K562 (cell line): ENCODE measurements around the gene ATOH8. TPM values are rescaled to one million over a fixed set of nuclear protein-coding genes. Genes with fewer than 3 reads are reported as not detected.

ENCODE experiments used
- ATAC-seq: fragments of 200-7000 bp; cut with Tn5 transposase; 3 replicates; pipeline ENCODE4 v1.9.1; 2020; ENCODE audit warnings: moderate library complexity
- BruUV-seq: library from RNA; stranded (reverse); fragments of 400-500 nt; replicated peaks from 2 replicates; lab custom pipeline; 2021; lab: Mats Ljungman, UMichigan
- CTCF ChIA-PET: fragments of 300-600 bp; formaldehyde crosslinking; extraction: SDS; loops from one replicate; lab custom pipeline; 2021; ENCODE audit warnings: low intra/inter-chr PET ratio; lab: Yijun Ruan, JAX
- POLR2A ChIA-PET: fragments of 300-600, 350-650 bp; sonication (Branson Sonifier 250); formaldehyde crosslinking; extraction: SDS; loops from one replicate; lab custom pipeline; 2021; ENCODE audit warnings: antibody characterized with exemption, inconsistent platforms; lab: Yijun Ruan, JAX
- DNase-seq, 4 experiments: peaks; one replicate each; pipeline versions ENCODE4 v3.0.0 to v3.0.0-alpha.2; 2011 to 2018; ENCODE audit warnings: low spot score in 3 of 4, mixed read lengths in 3 of 4; ENCODE audit errors: extremely low read depth in 1 of 4
- FAIRE-seq: peaks from 2 replicates; lab custom pipeline; 2011; peaks lifted over from hg19 to GRCh38; lab: Jason Lieb, UNC
- H2AFZ ChIP-seq: 2 replicates; pipeline ENCODE4 v1.6.0; 2011; ENCODE audit warnings: low read depth, low read length, control low read depth, inconsistent platforms
- H3K27ac ChIP-seq: fragments of 200-600 bp; 3 replicates; pipeline ENCODE4 v1.8.0; 2011; ENCODE audit warnings: low read depth, mild to moderate bottlenecking, control low read depth, inconsistent platforms, low read length, moderate library complexity, mixed read lengths; ENCODE audit errors: extremely low read depth
- H3K27me3 ChIP-seq, 2 experiments: fragments of 300-600 bp in 1 of 2; 2 replicates in 1 of 2; 3 replicates in 1 of 2; pipeline versions ENCODE4 v1.6.0 to v1.8.0; 2011; ENCODE audit warnings: inconsistent platforms in 2 of 2, low read length in 2 of 2, mild to moderate bottlenecking in 1 of 2, mixed read lengths in 1 of 2, moderate library complexity in 1 of 2; ENCODE audit not compliant: control insufficient read depth in 2 of 2, insufficient read depth in 2 of 2
- H3K36me3 ChIP-seq: fragments of 300-600 bp; 3 replicates; pipeline ENCODE4 v1.8.0; 2011; ENCODE audit warnings: mild to moderate bottlenecking, low read length, inconsistent platforms; ENCODE audit not compliant: control insufficient read depth, insufficient read depth
- H3K4me1 ChIP-seq, 2 experiments: fragments of 200-600 bp in 1 of 2; replicated peaks in 1 of 2; 2 replicates in 1 of 2; 3 replicates in 1 of 2; pipeline versions ENCODE4 v1.5.1 to v1.8.0; 2011; ENCODE audit warnings: inconsistent platforms in 2 of 2, low read length in 2 of 2, mild to moderate bottlenecking in 1 of 2, mixed read lengths in 1 of 2, moderate library complexity in 1 of 2; ENCODE audit not compliant: control insufficient read depth in 2 of 2, insufficient read depth in 2 of 2
- H3K4me2 ChIP-seq: 2 replicates; pipeline ENCODE4 v1.6.1; 2011; ENCODE audit warnings: low read length, control low read depth, inconsistent platforms, mixed read lengths; ENCODE audit not compliant: insufficient read depth
- H3K4me3 ChIP-seq: fragments of 200-600 bp; sonication (generic), shearing (Covaris generic); 2 replicates; pipeline ENCODE4 v1.5.1; 2016; ENCODE audit warnings: control low read depth, inconsistent platforms
- H3K79me2 ChIP-seq: fragments of 200-600 bp; 3 replicates; pipeline ENCODE4 v1.8.0; 2011; ENCODE audit warnings: low read length, inconsistent platforms; ENCODE audit not compliant: control insufficient read depth, insufficient read depth
- H3K9ac ChIP-seq, 2 experiments: 2 replicates each; pipeline versions ENCODE4 v1.6.0 to v1.6.1; 2011; ENCODE audit warnings: low read depth in 2 of 2, low read length in 2 of 2, control low read depth in 1 of 2, inconsistent platforms in 1 of 2, mild to moderate bottlenecking in 1 of 2, mixed read lengths in 1 of 2; ENCODE audit not compliant: insufficient read depth in 1 of 2
- H3K9me1 ChIP-seq: one replicate; pipeline ENCODE4 v1.6.0; 2011; ENCODE audit warnings: inconsistent platforms, mild to moderate bottlenecking, low read length, moderate library complexity; ENCODE audit not compliant: control insufficient read depth, insufficient read depth
- H3K9me3 ChIP-seq: replicated peaks from 2 replicates; pipeline ENCODE4 v1.5.1; 2011; ENCODE audit warnings: low read depth, low read length, inconsistent platforms; ENCODE audit not compliant: control insufficient read depth, insufficient read depth
- H4K20me1 ChIP-seq: replicated peaks from 2 replicates; pipeline ENCODE4 v1.6.1; 2011; ENCODE audit warnings: low read length, inconsistent platforms, mixed read lengths; ENCODE audit not compliant: control insufficient read depth, insufficient read depth
- BACH1 ChIP-seq: fragments of 200-800 bp; sonication (Bioruptor generic); IDR thresholded peaks from 2 replicates; pipeline ENCODE4 v1.6.1; 2016; ENCODE audit warnings: missing genetic modification characterization, missing compliant biosample characterization
- CCAR2 ChIP-seq: fragments of 200-400 bp; formaldehyde crosslinking; IDR thresholded peaks from 2 replicates; pipeline ENCODE4 v1.6.1; 2017; ENCODE audit warnings: mild to moderate bottlenecking, low read depth, low read length
- CCNT2 ChIP-seq: IDR thresholded peaks from 2 replicates; pipeline ENCODE4 v1.6.1; 2011; ENCODE audit warnings: borderline replicate concordance, low read depth, mild to moderate bottlenecking, moderate library complexity, mixed read lengths, low read length; ENCODE audit not compliant: insufficient read length; ENCODE audit errors: extremely low read depth
- CHD2 ChIP-seq: IDR thresholded peaks from 2 replicates; pipeline ENCODE4 v1.6.1; 2011; ENCODE audit warnings: low read depth, low read length
- DIDO1 ChIP-seq: fragments of 450-650 bp; IDR thresholded peaks from 2 replicates; pipeline ENCODE4 v1.6.1; 2016; ENCODE audit warnings: low read depth, missing biosample characterization, missing genetic modification characterization
- EWSR1 ChIP-seq: fragments of 450-650 bp; IDR thresholded peaks from 2 replicates; pipeline ENCODE4 v1.6.1; 2018; ENCODE audit warnings: borderline replicate concordance, mild to moderate bottlenecking, low read depth, moderate library complexity; ENCODE audit not compliant: partially characterized antibody
- LEF1 ChIP-seq: fragments of 450-650 bp; IDR thresholded peaks from 2 replicates; pipeline ENCODE4 v1.6.1; 2016; ENCODE audit warnings: mild to moderate bottlenecking
- MEIS2 ChIP-seq: fragments of 450-650 bp; IDR thresholded peaks from 2 replicates; pipeline ENCODE4 v1.6.1; 2014; ENCODE audit warnings: mild to moderate bottlenecking; ENCODE audit not compliant: partially characterized antibody
- NCOA1 ChIP-seq: fragments of 450-650 bp; IDR thresholded peaks from 2 replicates; pipeline ENCODE4 v1.6.1; 2016; ENCODE audit warnings: low read depth
- RNF2 ChIP-seq: sonication (generic); IDR thresholded peaks from 2 replicates; pipeline ENCODE4 v1.6.1; 2016
- SREBF1 ChIP-seq: fragments of 150-350 bp; IDR thresholded peaks from 2 replicates; pipeline ENCODE4 v1.6.1; 2014; ENCODE audit warnings: antibody characterized with exemption, low read depth, low read length, borderline replicate concordance
- ZC3H4 ChIP-seq: sonication (generic); formaldehyde crosslinking; IDR thresholded peaks from 2 replicates; pipeline ENCODE4 v1.9.0; 2021; ENCODE audit warnings: missing genetic modification reagents, borderline replicate concordance
- ZFP1 ChIP-seq: fragments of 450-650 bp; formaldehyde crosslinking; IDR thresholded peaks from 2 replicates; pipeline ENCODE4 v1.4.0; 2020; ENCODE audit warnings: mild to moderate bottlenecking, mixed read lengths
- ZNF175 ChIP-seq: fragments of 200-800 bp; sonication (Bioruptor generic); IDR thresholded peaks from 2 replicates; pipeline ENCODE4 v1.6.1; 2016; ENCODE audit warnings: low read depth, mild to moderate bottlenecking, missing genetic modification characterization, missing compliant biosample characterization
- ZNF263 ChIP-seq: sonication (generic); formaldehyde crosslinking; IDR thresholded peaks from 2 replicates; pipeline ENCODE4 v1.8.0; 2022; ENCODE audit warnings: mild to moderate bottlenecking, missing genetic modification reagents, borderline replicate concordance
- ZZZ3 ChIP-seq: fragments of 450-650 bp; IDR thresholded peaks from 2 replicates; pipeline ENCODE4 v1.6.1; 2016; ENCODE audit warnings: antibody characterized with exemption, mild to moderate bottlenecking, moderate library complexity
- in situ Hi-C: fragments of 300-500 bp; cut with MboI; formaldehyde crosslinking; loops from 4 replicates; pipeline ENCODE4 v1.15.0; 2018; ENCODE audit warnings: inconsistent platforms, mixed read lengths
- intact Hi-C: fragments of 100-400 bp; cut with micrococcal nuclease; formaldehyde crosslinking; loops from 2 replicates; pipeline ENCODE4 v1.14.2; 2022
- polyA plus RNA-seq, 8 experiments: library from polyadenylated mRNA; depleted of rRNA in 4 of 8; stranded (reverse) in 5 of 8; unstranded in 3 of 8; fragments of >200 nt; fragmentation: Nextera tagmentation in 2 of 8; fragmentation: Illumina TruSeq in 1 of 8; extraction: Ambion mirVana in 2 of 8; extraction: Trizol in 1 of 8; gene quantifications; 2 replicates each; pipeline versions ENCODE4 v1.2.1 to v1.2.3, GENCODE V29; 2011 to 2014; ENCODE audit warnings: inconsistent platforms in 1 of 8, missing spikeins in 1 of 8
- total RNA-seq, 7 experiments: library from RNA; depleted of rRNA in 6 of 7; stranded (reverse); fragments of >200 nt in 6 of 7; fragmentation: Illumina TruSeq in 2 of 7; extraction: Trizol in 2 of 7; gene quantifications; 2 replicates each; pipeline versions ENCODE4 v1.2.1 to v1.2.3, GENCODE V29; 2011 to 2021; ENCODE audit warnings: low replicate concordance in 1 of 7
- TF ChIP-seq, protein P1 (sequence below): IDR thresholded peaks from 3 replicates; pipeline ENCODE4 v1.6.1; 2011; ENCODE audit warnings: borderline replicate concordance, mild to moderate bottlenecking, moderate library complexity; ENCODE audit not compliant: insufficient read length; ENCODE audit errors: extremely low read depth
- TF ChIP-seq, protein P2 (sequence below): fragments of 250-450 bp; sonication (Bioruptor Pico); IDR thresholded peaks from 2 replicates; pipeline ENCODE4 v1.4.0; 2020; ENCODE audit warnings: mild to moderate bottlenecking, moderate library complexity

ATOH8 gene
- total and polyA plus RNA-seq, 9 of the 15 experiments (the other 6 are each of a cell fraction or from before 2014, with no cell fraction given), result not detected

- no peak overlapping the region for H3K27ac ChIP-seq
- no peaks in the 10 kb centered on the region for H3K9me3 ChIP-seq
- no peak overlapping the region for H2AFZ ChIP-seq
- H3K9ac ChIP-seq, result no peak overlapping the region
- no peak overlapping the region for H3K4me2 ChIP-seq
- CTCF ChIA-PET, result no interaction called here
- ATAC-seq (no peak), FAIRE-seq (no peak), DNase-seq (no peak)
- no peaks in the 10 kb centered on the region for H3K36me3 ChIP-seq
- POLR2A ChIA-PET, result no interaction called here
- intact Hi-C loops (no loop called here), in situ Hi-C loops (loop anchor here (5.0 kb wide), 1 partner anchor 77 kb away; no protein-coding TSS in a partner anchor)
- no peaks in the 10 kb centered on the region for H3K9me1 ChIP-seq
- H3K79me2 ChIP-seq, result no peaks in the 10 kb centered on the region
- BruUV-seq, result no TSS peak
- H3K4me3 ChIP-seq, result no peak overlapping the region
- no peaks in the 10 kb centered on the region for H4K20me1 ChIP-seq
- H3K27me3 ChIP-seq, result peaks cover 30 to 59% of the 10 kb centered on the region in 2 experiments
- H3K4me1 ChIP-seq, result no peaks in the 10 kb centered on the region; a peak in 1 of 5 replicates
- TF ChIP-seq SREBF1 (no peak), MEIS2 (no peak), EWSR1 (no peak), BACH1 (tag) (no peak), CCAR2 (no peak), DIDO1 (tag) (no peak), ZFP1 (no peak), ZNF175 (no peak), CHD2 (no peak), CCNT2 (no peak), RNF2 (no peak), NCOA1 (no peak), LEF1 (no peak), ZNF263 (CRISPR knock-in tag) (no peak), ZC3H4 (CRISPR knock-in tag) (no peak), ZZZ3 (no peak)
- TF ChIP-seq, protein P1, sequence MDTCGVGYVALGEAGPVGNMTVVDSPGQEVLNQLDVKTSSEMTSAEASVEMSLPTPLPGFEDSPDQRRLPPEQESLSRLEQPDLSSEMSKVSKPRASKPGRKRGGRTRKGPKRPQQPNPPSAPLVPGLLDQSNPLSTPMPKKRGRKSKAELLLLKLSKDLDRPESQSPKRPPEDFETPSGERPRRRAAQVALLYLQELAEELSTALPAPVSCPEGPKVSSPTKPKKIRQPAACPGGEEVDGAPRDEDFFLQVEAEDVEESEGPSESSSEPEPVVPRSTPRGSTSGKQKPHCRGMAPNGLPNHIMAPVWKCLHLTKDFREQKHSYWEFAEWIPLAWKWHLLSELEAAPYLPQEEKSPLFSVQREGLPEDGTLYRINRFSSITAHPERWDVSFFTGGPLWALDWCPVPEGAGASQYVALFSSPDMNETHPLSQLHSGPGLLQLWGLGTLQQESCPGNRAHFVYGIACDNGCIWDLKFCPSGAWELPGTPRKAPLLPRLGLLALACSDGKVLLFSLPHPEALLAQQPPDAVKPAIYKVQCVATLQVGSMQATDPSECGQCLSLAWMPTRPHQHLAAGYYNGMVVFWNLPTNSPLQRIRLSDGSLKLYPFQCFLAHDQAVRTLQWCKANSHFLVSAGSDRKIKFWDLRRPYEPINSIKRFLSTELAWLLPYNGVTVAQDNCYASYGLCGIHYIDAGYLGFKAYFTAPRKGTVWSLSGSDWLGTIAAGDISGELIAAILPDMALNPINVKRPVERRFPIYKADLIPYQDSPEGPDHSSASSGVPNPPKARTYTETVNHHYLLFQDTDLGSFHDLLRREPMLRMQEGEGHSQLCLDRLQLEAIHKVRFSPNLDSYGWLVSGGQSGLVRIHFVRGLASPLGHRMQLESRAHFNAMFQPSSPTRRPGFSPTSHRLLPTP, result no peak
- TF ChIP-seq, protein P2, sequence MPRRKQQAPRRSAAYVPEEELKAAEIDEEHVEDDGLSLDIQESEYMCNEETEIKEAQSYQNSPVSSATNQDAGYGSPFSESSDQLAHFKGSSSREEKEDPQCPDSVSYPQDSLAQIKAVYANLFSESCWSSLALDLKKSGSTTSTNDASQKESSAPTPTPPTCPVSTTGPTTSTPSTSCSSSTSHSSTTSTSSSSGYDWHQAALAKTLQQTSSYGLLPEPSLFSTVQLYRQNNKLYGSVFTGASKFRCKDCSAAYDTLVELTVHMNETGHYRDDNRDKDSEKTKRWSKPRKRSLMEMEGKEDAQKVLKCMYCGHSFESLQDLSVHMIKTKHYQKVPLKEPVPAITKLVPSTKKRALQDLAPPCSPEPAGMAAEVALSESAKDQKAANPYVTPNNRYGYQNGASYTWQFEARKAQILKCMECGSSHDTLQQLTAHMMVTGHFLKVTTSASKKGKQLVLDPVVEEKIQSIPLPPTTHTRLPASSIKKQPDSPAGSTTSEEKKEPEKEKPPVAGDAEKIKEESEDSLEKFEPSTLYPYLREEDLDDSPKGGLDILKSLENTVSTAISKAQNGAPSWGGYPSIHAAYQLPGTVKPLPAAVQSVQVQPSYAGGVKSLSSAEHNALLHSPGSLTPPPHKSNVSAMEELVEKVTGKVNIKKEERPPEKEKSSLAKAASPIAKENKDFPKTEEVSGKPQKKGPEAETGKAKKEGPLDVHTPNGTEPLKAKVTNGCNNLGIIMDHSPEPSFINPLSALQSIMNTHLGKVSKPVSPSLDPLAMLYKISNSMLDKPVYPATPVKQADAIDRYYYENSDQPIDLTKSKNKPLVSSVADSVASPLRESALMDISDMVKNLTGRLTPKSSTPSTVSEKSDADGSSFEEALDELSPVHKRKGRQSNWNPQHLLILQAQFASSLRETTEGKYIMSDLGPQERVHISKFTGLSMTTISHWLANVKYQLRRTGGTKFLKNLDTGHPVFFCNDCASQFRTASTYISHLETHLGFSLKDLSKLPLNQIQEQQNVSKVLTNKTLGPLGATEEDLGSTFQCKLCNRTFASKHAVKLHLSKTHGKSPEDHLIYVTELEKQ (CRISPR knock-in tag), result no peak
These were observed 18.1 kb upstream of the ATOH8 start for GRCh38 chr2:85735691-85736090.
